Breast epithelium (tissue), 3 donors: ENCODE results near the gene PLXNA2.

Experiments used
- CTCF ChIP-seq, 3 donors: fragments of 450-650 bp; IDR thresholded peaks; one replicate each; pipeline ENCODE4 v1.5.1; 2016 to 2017; ENCODE audit warnings: antibody characterized with exemption in 3 of 3, mild to moderate bottlenecking in 3 of 3, moderate library complexity in 3 of 3
- POLR2A ChIP-seq: fragments of 450-650 bp; IDR thresholded peaks from one replicate; pipeline ENCODE4 v1.6.1; 2016; ENCODE audit warnings: antibody characterized with exemption, mild to moderate bottlenecking, moderate library complexity

- no peak for TF ChIP-seq POLR2A
- no peak for TF ChIP-seq CTCF (IDR thresholded peaks at IDR 0.05)
Observed at GRCh38 chr1:208000504-208000903, 243.7 kb downstream of the PLXNA2 start.
